Measurements from ENCODE around the gene CLIC4.
"Not testable (repeated sequence)": the region's sequence is repeated elsewhere in the genome, so short reads cannot be mapped to it uniquely, and the experiment has no call there.

CLIC4 gene

DNA sequence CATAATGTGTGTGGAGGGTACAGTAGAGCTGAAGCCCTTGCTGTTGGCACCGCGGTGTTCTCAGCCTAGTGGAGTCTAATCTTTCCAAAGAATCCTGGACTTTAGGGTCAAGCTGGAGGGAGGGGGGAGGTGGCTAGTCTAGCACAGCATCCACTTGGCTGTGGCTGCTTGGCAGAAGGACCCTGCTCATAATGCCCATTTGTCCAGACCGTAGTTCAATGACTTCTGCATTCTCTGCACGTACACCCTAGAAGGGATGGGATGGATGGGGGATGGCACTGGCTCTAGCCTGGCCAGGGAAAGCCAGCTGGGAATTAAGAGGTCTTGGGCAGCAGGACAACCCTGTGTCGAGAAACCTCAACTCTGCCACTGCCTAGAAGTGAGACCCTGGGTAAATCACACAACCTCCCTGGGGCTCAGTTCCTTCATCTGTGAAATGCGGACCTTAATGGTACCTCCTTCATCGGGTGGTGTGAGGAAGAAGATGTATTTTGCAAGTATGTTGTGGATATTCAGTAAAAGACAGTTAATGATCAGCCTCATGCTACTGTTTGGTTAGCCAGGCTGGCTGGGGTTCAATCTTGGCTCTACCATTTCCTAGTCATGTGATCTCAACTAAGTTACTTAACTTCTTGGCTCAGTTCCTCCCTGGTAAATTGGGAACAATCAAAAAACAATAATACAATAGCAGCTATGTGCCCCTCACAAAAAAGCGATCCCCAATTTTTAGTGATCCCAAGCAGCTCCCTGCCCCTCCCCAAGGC, 27.2 kb upstream of the CLIC4 start:
- DNase-seq (ENCODE audit: low read depth in 2 of 3, low spot score in 1 of 3), result no peak

- no peak for DNase-seq (ENCODE audit: low read depth in 2 of 3, low spot score in 1 of 3)
Observed at GRCh38 chr1:24720152-24720551, 25.1 kb upstream of the CLIC4 start.

DNA sequence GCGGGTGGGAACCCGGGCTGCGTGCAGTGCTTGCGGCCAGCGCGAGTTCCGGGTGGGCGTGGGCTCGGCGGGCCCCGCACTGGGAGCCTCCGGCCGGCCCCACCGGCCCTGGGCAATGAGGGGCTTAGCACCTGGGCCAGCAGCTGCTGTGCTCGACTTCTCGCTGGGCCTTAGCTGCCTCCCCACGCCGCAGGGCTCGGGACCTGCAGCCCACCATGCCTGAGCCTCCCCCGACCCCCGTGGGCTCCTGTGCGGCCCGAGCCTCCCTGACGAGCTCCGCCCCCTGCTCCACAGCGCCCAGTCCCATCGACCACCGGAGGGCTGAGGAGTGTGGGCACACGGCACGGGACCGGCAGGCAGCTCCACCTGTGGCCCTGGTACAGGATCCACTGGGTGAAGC, 23.7 kb upstream of the CLIC4 start:
- no peak for DNase-seq (ENCODE audit: low read depth in 2 of 3, low spot score in 1 of 3)

DNA sequence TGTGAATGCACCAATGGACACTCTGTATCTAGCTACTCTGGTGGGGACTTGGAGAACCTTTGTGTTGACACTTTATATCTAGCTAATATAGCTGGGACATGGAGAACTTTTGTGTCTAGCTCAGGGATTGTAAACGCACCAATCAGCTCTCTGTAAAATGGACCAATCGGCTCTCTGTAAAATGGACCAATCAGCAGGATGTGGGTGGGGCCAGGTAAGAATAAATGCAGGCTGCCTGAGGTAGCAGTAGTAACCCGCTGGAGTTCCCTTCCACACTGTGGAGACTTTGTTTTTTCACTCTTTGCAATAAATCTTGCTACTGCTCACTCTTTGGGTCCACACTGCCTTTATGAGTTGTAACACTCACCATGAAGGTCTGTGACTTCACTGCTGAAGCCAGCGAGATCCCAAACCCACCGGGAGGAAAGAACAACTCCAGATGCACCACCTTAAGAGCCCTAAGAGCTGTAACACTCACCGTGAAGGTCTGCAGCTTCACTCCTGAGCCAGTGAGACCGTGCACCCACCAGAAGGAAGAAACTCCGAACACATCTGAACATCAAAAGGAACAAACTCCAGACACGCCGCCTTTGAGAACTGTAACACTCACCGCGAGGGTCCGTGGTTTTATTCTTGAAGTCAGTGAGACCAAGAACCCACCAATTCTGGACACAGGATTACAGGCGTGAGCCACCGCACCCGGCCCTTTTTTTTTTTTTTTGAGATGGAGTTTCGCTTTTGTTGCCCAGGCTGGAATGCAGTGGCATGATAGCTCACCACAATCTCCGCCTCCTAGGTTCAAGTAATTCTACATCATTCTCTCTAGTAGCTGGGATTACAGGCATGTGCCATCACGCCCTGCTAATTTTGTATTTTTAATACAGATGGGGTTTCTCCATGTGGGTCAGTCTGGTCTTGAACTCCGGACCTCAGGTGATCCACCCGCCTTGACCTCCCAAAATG, 22.9 kb upstream of the CLIC4 start:
- DNase-seq (ENCODE audit: low read depth in 2 of 3, low spot score in 1 of 3), result not testable (repeated sequence)

DNA sequence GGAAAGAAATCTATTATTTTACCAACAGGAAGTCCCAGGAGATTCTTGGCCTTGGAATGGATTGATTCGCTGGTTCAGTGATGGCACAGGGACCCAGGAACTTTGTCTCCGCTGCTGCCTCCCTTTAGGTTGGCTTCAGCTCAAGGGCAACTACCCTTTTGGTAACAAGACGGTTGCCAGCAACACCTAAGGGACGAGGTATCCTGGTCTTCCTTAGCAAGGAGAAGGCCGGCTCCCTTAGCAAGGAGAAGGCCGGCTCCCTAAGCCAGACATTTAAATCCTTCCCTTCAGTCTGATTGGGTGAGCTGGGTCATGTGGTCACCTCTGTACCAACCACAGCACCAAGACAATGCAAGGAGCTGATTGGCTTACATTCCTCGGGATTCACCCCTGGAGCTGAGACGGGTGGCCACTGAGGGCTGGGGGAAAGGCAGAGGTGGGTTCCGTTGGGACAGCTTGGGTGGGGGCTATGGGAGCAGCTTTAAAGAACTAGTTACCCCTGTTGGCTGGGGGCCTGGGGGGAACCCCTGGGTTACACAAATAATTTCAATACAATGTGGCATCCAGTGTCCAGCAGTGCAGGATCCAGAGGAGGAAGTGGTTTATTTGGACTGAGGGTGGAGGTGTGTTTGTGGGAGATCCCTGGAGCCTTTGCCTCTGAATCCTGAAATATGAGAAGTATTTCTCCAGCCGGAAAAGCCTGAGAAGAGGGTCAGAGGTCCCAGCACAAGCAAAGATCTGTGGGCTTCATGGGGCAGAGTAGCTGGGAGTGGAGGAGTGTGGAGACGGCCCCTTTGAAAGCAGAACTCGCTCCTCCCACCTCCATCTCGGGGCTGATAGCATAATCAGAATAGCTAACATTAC, 20.7 kb upstream of the CLIC4 start:
- DNase-seq (ENCODE audit: low read depth in 2 of 3, low spot score in 1 of 3), result no peak

GRCh38 chr1:24725209-24725651, 20.0 kb upstream of the CLIC4 start:
- DNase-seq (ENCODE audit: low read depth in 2 of 3, low spot score in 1 of 3), result no peak

DNA sequence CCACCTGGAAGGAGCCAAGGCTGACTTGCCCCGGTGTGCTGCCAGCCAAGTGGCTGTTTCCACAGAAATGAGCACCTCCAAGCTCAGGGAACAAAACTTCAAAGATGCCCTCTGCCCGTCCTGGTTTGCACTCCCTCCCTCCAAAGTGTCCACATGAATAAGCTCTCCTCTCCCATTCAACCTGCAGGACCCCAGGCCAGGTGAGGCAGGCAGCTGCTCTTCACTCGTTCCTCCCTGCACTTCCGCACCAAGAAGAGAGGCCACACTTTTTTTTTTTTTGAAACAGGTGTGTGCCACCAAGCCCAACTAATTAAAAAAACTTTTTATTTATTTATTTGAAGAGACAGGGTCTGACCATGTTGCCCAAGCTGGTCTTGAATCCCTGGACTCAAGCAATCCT, 18.5 kb upstream of the CLIC4 start:
- no peak for DNase-seq (ENCODE audit: low read depth in 2 of 3, low spot score in 1 of 3)

- peak in 1 of 3 donors; percentile 12 for DNase-seq (ENCODE audit: low read depth in 2 of 3, low spot score in 1 of 3)
Observed at GRCh38 chr1:24727501-24728216, 17.6 kb upstream of the CLIC4 start.

DNA sequence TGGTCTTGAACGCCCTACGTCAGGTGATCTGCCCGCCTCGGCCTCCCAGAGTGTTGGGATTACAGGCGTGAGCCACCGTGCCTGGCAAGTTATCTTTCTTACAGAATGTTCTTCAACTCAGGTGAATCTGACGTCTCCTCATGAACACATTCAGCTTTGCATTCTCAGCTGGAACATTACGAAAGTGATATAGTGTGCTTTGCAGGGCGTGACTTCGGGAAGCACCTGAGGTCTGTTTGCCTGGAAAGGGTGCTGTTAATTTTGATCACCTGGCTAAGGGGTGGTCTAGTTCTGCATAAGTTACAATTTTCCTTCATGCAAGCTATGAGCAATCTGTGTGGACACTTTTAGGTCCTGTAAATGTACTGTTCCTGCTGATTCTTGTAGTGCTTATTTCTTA, 16.3 kb upstream of the CLIC4 start:
- DNase-seq (ENCODE audit: low read depth in 2 of 3, low spot score in 1 of 3), result no peak

DNA sequence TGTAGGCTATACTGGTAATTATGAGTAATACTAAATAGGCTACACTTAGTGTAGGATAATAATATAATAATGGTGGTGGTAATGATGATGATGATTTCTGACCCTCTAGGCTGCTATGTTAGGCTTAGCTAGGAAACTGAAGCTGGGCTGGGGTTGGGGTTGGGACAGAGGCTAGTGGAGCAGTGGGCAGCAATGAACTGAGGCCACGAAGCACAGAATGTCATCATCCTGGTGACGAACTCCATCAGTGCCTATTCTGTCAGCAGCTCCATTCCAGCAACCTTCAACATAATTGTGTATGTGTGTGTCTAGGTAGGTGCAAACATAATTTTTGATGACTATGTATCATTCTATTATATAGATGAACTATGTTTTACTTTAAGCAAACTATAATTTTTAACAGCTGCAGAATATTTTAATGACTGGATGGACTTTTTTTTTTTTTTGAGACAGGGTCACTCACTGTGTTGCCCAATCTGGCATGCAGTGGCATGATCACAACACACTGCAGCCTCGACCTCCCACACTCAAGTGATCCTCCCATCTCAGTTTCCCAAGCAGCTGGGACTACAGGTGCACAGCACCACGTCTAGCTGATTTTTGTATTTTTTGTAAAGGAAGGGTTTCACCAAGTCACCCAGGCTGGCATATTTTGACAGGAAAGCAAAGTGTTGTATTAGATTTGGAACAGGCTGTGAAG, 12.9 kb upstream of the CLIC4 start:
- no peak for DNase-seq (ENCODE audit: low read depth in 2 of 3, low spot score in 1 of 3)

GRCh38 chr1:24733342-24733741, 11.9 kb upstream of the CLIC4 start:
- DNase-seq (ENCODE audit: low read depth in 2 of 3, low spot score in 1 of 3), result not testable (repeated sequence)

DNA sequence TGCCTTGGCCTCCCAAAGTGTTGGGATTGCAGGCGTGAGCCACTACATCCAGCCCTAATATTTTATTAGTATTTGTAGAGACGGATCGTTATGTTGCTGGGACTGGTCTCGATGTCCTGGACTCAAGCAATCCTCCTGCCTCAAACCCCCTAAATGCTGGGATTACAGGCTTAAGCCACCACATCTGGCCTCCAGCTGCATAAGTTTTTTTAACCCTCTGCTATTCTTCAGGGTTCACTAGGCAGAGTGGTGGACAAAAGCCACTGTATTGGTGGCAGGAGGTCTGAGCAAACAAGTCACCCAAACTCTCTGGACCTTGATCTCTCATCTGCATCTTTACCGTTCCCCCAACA, 10.1 kb upstream of the CLIC4 start:
- no peak for DNase-seq (ENCODE audit: low read depth in 2 of 3, low spot score in 1 of 3)

- no peak for DNase-seq (ENCODE audit: low read depth in 2 of 3, low spot score in 1 of 3)
Observed at GRCh38 chr1:24735509-24736375, 9.5 kb upstream of the CLIC4 start.

DNA sequence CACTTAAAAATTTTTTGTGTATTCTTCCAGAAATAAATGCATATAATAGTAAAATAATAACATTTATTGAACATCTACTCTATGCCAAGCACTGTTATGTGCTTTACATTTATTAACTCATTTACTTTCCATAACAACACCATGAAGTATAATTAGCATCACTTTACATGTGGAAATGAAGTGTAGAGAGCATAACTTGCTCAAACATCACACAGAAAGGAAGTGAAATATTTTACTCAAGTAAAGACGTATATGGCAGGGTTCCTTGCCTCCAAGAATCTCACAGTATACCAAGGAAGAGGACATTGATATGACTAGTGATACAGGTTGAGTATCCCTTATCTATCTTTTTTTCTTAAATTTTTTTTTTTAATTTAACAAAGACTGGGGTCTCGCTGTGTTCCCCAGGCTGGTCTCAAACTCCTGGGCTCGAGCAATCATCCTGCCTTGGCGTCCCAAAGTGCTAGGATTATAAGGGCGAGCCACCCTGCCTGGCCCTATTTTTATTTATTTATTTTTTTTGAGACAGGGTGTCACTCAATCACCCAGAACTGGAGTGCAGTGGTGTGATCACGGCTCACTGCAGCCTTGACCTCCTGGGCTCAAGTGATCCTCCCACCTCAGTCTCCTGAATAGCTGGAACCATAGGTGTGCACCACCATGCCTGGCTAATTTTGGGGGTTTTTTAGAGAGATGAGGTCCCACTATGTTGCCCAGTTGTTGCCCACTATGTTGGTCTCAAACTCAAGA, 7.7 kb upstream of the CLIC4 start:
- DNase-seq (ENCODE audit: low read depth in 2 of 3, low spot score in 1 of 3), result no peak

- no peak for DNase-seq (ENCODE audit: low read depth in 2 of 3, low spot score in 1 of 3)
Observed at GRCh38 chr1:24739241-24739640, 6.0 kb upstream of the CLIC4 start.

- DNase-seq (ENCODE audit: low read depth in 2 of 3, low spot score in 1 of 3), result no peak
Observed at GRCh38 chr1:24742090-24742938, 2.9 kb upstream of the CLIC4 start.

GRCh38 chr1:24743404-24744211, 1.6 kb upstream of the CLIC4 start:
- DNase-seq (ENCODE audit: low read depth in 2 of 3, low spot score in 1 of 3), result no peak

Data from stimulated activated CD4-positive, alpha-beta T cell treated with anti-CD3 and anti-CD28 coated beads, Interleukin-12 subunit alpha, Interleukin-12 subunit beta, amount 100 ng/mL, for 48 hours (primary cell).